ENCODE measurements around the gene CDH4.

DNA sequence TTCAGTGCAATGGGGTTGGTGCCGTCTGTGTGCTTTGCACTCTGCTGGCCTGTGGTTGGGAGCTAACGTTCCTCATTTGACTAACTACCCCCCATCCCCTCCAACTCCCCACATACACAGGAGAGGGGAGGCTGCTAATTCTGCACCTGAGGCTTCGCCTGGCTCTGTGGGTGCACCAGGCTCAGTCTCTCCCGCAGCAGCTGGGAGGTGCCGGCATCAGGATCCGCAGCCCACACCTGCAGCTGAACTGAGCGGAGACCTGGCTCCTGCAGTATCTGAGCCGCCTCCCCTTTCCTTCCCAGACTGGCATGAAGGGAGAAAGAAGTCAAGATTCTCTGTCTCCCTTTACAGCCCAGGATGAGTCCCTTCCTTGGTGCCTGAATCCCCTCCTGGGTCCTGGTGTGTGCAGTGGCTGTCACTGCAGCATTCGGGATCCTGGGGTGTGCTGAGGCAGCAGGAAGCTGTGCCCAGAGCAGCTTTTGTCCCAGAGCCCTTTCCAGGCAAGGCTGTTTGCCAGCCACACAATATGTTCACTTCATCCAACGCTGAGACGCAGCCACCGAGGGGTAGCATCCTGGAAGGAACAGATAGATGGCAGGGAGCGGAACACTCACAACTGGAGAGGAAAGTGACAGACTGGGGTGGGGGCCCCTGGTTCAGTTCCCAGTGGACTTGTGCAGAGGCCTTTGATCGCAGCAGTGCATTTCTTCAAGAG lies 70.2 kb downstream of the CDH4 start:
- TF ChIP-seq, protein P1, sequence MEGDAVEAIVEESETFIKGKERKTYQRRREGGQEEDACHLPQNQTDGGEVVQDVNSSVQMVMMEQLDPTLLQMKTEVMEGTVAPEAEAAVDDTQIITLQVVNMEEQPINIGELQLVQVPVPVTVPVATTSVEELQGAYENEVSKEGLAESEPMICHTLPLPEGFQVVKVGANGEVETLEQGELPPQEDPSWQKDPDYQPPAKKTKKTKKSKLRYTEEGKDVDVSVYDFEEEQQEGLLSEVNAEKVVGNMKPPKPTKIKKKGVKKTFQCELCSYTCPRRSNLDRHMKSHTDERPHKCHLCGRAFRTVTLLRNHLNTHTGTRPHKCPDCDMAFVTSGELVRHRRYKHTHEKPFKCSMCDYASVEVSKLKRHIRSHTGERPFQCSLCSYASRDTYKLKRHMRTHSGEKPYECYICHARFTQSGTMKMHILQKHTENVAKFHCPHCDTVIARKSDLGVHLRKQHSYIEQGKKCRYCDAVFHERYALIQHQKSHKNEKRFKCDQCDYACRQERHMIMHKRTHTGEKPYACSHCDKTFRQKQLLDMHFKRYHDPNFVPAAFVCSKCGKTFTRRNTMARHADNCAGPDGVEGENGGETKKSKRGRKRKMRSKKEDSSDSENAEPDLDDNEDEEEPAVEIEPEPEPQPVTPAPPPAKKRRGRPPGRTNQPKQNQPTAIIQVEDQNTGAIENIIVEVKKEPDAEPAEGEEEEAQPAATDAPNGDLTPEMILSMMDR (IDR thresholded peaks at IDR 0.05), result no peak
- no peak for TF ChIP-seq EP300 (IDR thresholded peaks at IDR 0.05)
- no peak for TF ChIP-seq POLR2A (IDR thresholded peaks at IDR 0.05)

Measured in ovary (tissue), 3 donors.